GM12878 (cell line): ENCODE measurements around the gene ADAM10. TPM values are rescaled to one million over a fixed set of nuclear protein-coding genes. Genes with fewer than 3 reads are reported as not detected.

Experiments used
- ATAC-seq: fragments of 200-7000 bp; cut with Tn5 transposase; 3 replicates; pipeline ENCODE4 v1.9.1; 2020; ENCODE audit warnings: mild to moderate bottlenecking, moderate library complexity
- BruUV-seq: library from RNA; stranded (reverse); fragments of 400-500 nt; replicated peaks from 2 replicates; lab custom pipeline; 2021; lab: Mats Ljungman, UMichigan
- CTCF ChIA-PET: fragments of 300-600 bp; sonication (Branson Sonifier 250); formaldehyde crosslinking; extraction: SDS; loops from one replicate; lab custom pipeline; 2021; ENCODE audit warnings: inconsistent platforms; lab: Yijun Ruan, JAX
- POLR2A ChIA-PET: fragments of 350-600 bp; formaldehyde crosslinking; extraction: SDS; loops from one replicate; lab custom pipeline; 2021; ENCODE audit warnings: inconsistent platforms; lab: Charles Lee
- RAD21 ChIA-PET: fragments of 300-600 bp; sonication (Branson Sonifier 250); formaldehyde crosslinking; loops from one replicate; lab custom pipeline; 2023; ENCODE audit warnings: antibody characterized with exemption; ENCODE audit not compliant: unreplicated experiment; lab: Charles Lee
- SMC1A ChIA-PET: fragments of 300-600 bp; sonication (Branson Sonifier 250); formaldehyde crosslinking; loops from one replicate; lab custom pipeline; 2023; ENCODE audit not compliant: unreplicated experiment, uncharacterized antibody; lab: Charles Lee
- DNase-seq: peaks from one replicate; pipeline ENCODE4 v3.0.0-alpha.2; 2011; ENCODE audit warnings: low read depth, low spot score
- FAIRE-seq: peaks from 3 replicates; lab custom pipeline; 2011; peaks lifted over from hg19 to GRCh38; lab: Jason Lieb, UNC
- H2AFZ ChIP-seq: 2 replicates; pipeline ENCODE4 v1.6.0; 2011; ENCODE audit warnings: low read depth, low read length, control low read depth; ENCODE audit not compliant: control insufficient read depth
- H3K27ac ChIP-seq: 2 replicates; pipeline ENCODE4 v1.5.1; 2011; ENCODE audit warnings: control low read depth; ENCODE audit not compliant: control insufficient read depth, insufficient read depth
- H3K27me3 ChIP-seq, 2 experiments: replicated peaks in 1 of 2; 2 replicates each; pipeline versions ENCODE4 v1.6.0 to v1.6.1; 2011; ENCODE audit warnings: low read length in 1 of 2; ENCODE audit not compliant: control insufficient read depth in 2 of 2, insufficient read depth in 2 of 2
- H3K36me3 ChIP-seq, 2 experiments: 2 replicates each; pipeline ENCODE4 v1.5.1; 2011; ENCODE audit warnings: low read length in 1 of 2; ENCODE audit not compliant: control insufficient read depth in 2 of 2, insufficient read depth in 2 of 2
- H3K4me1 ChIP-seq: 2 replicates; pipeline ENCODE4 v1.6.1; 2011; ENCODE audit warnings: mild to moderate bottlenecking, low read length, moderate library complexity, mixed read lengths; ENCODE audit not compliant: control insufficient read depth, insufficient read depth
- H3K4me2 ChIP-seq: 2 replicates; pipeline ENCODE4 v1.6.0; 2011; ENCODE audit warnings: control low read depth; ENCODE audit not compliant: control insufficient read depth, insufficient read depth
- H3K4me3 ChIP-seq: fragments of 200-600 bp; sonication (generic); 2 replicates; pipeline ENCODE4 v1.5.1; 2016
- H3K79me2 ChIP-seq: 2 replicates; pipeline ENCODE4 v1.6.0; 2011; ENCODE audit warnings: low read length; ENCODE audit not compliant: control insufficient read depth, insufficient read depth
- H3K9ac ChIP-seq: 2 replicates; pipeline ENCODE4 v1.8.0; 2011; ENCODE audit warnings: low read length, control low read depth, mixed read lengths; ENCODE audit not compliant: control insufficient read depth, insufficient read depth
- H3K9me3 ChIP-seq: replicated peaks from 3 replicates; pipeline ENCODE4 v1.5.1; 2011; ENCODE audit warnings: mild to moderate bottlenecking, low read length; ENCODE audit not compliant: control insufficient read depth, insufficient read depth
- H4K20me1 ChIP-seq: 2 replicates; pipeline ENCODE4 v1.6.0; 2011; ENCODE audit not compliant: control insufficient read depth, insufficient read depth
- NFYA ChIP-seq: IDR thresholded peaks from 2 replicates; pipeline ENCODE4 v1.6.1; 2011; ENCODE audit warnings: low read depth, mild to moderate bottlenecking, low read length, improper control_type of control experiment, borderline replicate concordance
- NR2C1 ChIP-seq: fragments of 450-650 bp; IDR thresholded peaks from 2 replicates; pipeline ENCODE4 v1.6.1; 2017; ENCODE audit warnings: antibody characterized with exemption, mild to moderate bottlenecking, moderate library complexity
- NR2F1 ChIP-seq: fragments of 450-650 bp; conservative IDR thresholded peaks from 2 replicates; pipeline ENCODE4 v1.6.1; 2017; ENCODE audit warnings: mild to moderate bottlenecking
- POLR2AphosphoS5 ChIP-seq: IDR thresholded peaks from 2 replicates; pipeline ENCODE4 v1.6.1; 2011; ENCODE audit warnings: mild to moderate bottlenecking, low read length, inconsistent platforms
- RAD21 ChIP-seq: IDR thresholded peaks from 2 replicates; pipeline ENCODE4 v1.6.1; 2011; ENCODE audit warnings: mild to moderate bottlenecking, low read depth, low read length, moderate library complexity; ENCODE audit not compliant: insufficient read depth
- RBBP5 ChIP-seq: fragments of 200-600 bp; sonication (generic); conservative IDR thresholded peaks from 2 replicates; pipeline ENCODE4 v1.6.1; 2016
- YY1 ChIP-seq: IDR thresholded peaks from 2 replicates; pipeline ENCODE4 v1.6.1; 2011; ENCODE audit warnings: low read depth, mild to moderate bottlenecking, low read length
- ZNF207 ChIP-seq: fragments of 450-650 bp; IDR thresholded peaks from 2 replicates; pipeline ENCODE4 v1.6.1; 2014; ENCODE audit warnings: antibody characterized with exemption, mild to moderate bottlenecking, borderline replicate concordance
- WGBS: methylation state at CpG from one replicate; pipeline ENCODE4 v1.1.6; 2016; ENCODE audit warnings: low lambda C conversion rate; ENCODE audit not compliant: insufficient replicate concordance, insufficient coverage; ENCODE audit errors: missing lambda C conversion rate; 5-methylcytosine and 5-hydroxymethylcytosine counted together
- in situ Hi-C: fragments of 300-500 bp; cut with MboI; formaldehyde crosslinking; loops from 9 replicates; pipeline ENCODE4 v1.14.3; 2018; ENCODE audit warnings: mixed read lengths
- intact Hi-C: fragments of 100-400 bp; cut with micrococcal nuclease; formaldehyde crosslinking; loops from one replicate; pipeline ENCODE4 v1.14.2; 2022; ENCODE audit not compliant: unreplicated experiment
- polyA plus RNA-seq, 11 experiments: library from polyadenylated mRNA; depleted of rRNA in 4 of 11; unstranded in 6 of 11; stranded (reverse) in 5 of 11; fragments of >200 nt; fragmentation: Nextera tagmentation in 4 of 11; fragmentation: Illumina TruSeq in 1 of 11; extraction: Ambion mirVana in 4 of 11; extraction: Trizol in 1 of 11; gene quantifications; 1 replicate in 1 of 11; 2 replicates in 10 of 11; pipeline versions ENCODE4 v1.2.1 to v1.2.3, GENCODE V29; 2011 to 2016; ENCODE audit warnings: inconsistent platforms in 2 of 11, missing spikeins in 2 of 11, low read depth in 1 of 11
- total RNA-seq, 4 experiments: library from RNA; depleted of rRNA in 3 of 4; stranded (reverse); fragments of >200 nt in 3 of 4; fragmentation: Illumina TruSeq in 1 of 4; extraction: Trizol in 1 of 4; gene quantifications; 2 replicates each; pipeline versions ENCODE4 v1.2.1 to v1.2.3, GENCODE V29; 2013 to 2021
- TF ChIP-seq, protein P1 (sequence below): fragments of 450-650 bp; IDR thresholded peaks from 2 replicates; pipeline ENCODE4 v1.6.1; 2017; ENCODE audit warnings: mild to moderate bottlenecking, moderate library complexity
- TF ChIP-seq, protein P2 (sequence below): IDR thresholded peaks from 2 replicates; pipeline ENCODE4 v1.6.1; 2012; ENCODE audit warnings: low read depth, low read length, improper control_type of control experiment
- TF ChIP-seq, protein P3 (sequence below), 3 experiments: IDR thresholded peaks in 2 of 3; conservative IDR thresholded peaks in 1 of 3; 2 replicates each; pipeline ENCODE4 v1.5.1; 2011; ENCODE audit warnings: low read depth in 3 of 3, low read length in 3 of 3, mild to moderate bottlenecking in 3 of 3, control low read depth in 2 of 3, moderate library complexity in 2 of 3, inconsistent platforms in 1 of 3, mixed read lengths in 1 of 3; ENCODE audit not compliant: control insufficient read depth in 2 of 3, insufficient read depth in 1 of 3; ENCODE audit errors: extremely low read depth in 1 of 3
- TF ChIP-seq, protein P4 (sequence below): fragments of 450-650 bp; conservative IDR thresholded peaks from 2 replicates; pipeline ENCODE4 v1.6.1; 2017; ENCODE audit warnings: mild to moderate bottlenecking, moderate library complexity

ADAM10 gene
- total and polyA plus RNA-seq, 10 of the 15 experiments (the other 5 are each of a cell fraction or from before 2014, with no cell fraction given), result 10.0 to 88.9 (median 51.7) TPM

DNA sequence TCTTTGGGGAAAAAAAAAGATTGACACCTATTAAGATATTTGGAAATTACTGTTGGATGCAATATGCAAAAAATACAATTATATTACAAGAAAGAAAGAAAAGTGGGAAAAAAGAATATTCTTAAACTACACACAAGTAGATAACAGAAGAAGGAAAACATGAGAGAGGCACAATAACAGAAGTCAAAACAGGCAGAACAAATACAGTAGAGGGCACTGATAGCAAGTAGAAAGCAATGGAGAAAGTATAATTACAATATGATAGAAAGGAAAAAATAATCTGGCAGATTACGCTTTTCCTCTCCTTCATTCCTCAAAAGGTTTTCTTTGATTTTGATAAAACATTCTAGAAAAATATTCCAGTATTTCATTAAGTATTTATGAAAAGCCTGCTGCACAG is 72.1 kb downstream of the ADAM10 start:
- no peaks in the 10 kb centered on the region for H3K4me1 ChIP-seq
- ATAC-seq, result no peak
- POLR2A ChIA-PET, result interaction anchor here (0.8 to 1.2 kb wide), 2 partner anchors 38 to 83 kb away, joined by 3 read pairs; no protein-coding TSS in a partner anchor
- peaks cover 0 to 2% of the 10 kb centered on the region in 2 experiments; a peak in 1 of 4 replicates for H3K36me3 ChIP-seq
- DNase-seq, result no peak
- no peaks in the 10 kb centered on the region for H3K9me3 ChIP-seq
- no TSS peak for BruUV-seq
- CTCF ChIA-PET, result interaction anchor here (0.5 to 2.5 kb wide), 8 partner anchors 8 to 1604 kb away, joined by 3 to 7 read pairs (median 3); no protein-coding TSS in a partner anchor
- H3K27me3 ChIP-seq, result no peaks in the 10 kb centered on the region
- FAIRE-seq, result no peak
- no peak overlapping the region for H2AFZ ChIP-seq
- TF ChIP-seq, protein P1, sequence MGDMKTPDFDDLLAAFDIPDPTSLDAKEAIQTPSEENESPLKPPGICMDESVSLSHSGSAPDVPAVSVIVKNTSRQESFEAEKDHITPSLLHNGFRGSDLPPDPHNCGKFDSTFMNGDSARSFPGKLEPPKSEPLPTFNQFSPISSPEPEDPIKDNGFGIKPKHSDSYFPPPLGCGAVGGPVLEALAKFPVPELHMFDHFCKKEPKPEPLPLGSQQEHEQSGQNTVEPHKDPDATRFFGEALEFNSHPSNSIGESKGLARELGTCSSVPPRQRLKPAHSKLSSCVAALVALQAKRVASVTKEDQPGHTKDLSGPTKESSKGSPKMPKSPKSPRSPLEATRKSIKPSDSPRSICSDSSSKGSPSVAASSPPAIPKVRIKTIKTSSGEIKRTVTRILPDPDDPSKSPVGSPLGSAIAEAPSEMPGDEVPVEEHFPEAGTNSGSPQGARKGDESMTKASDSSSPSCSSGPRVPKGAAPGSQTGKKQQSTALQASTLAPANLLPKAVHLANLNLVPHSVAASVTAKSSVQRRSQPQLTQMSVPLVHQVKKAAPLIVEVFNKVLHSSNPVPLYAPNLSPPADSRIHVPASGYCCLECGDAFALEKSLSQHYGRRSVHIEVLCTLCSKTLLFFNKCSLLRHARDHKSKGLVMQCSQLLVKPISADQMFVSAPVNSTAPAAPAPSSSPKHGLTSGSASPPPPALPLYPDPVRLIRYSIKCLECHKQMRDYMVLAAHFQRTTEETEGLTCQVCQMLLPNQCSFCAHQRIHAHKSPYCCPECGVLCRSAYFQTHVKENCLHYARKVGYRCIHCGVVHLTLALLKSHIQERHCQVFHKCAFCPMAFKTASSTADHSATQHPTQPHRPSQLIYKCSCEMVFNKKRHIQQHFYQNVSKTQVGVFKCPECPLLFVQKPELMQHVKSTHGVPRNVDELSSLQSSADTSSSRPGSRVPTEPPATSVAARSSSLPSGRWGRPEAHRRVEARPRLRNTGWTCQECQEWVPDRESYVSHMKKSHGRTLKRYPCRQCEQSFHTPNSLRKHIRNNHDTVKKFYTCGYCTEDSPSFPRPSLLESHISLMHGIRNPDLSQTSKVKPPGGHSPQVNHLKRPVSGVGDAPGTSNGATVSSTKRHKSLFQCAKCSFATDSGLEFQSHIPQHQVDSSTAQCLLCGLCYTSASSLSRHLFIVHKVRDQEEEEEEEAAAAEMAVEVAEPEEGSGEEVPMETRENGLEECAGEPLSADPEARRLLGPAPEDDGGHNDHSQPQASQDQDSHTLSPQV, result no peak
- TF ChIP-seq RBBP5, result no peak
- no peak for TF ChIP-seq YY1
- no peak for TF ChIP-seq POLR2AphosphoS5
- TF ChIP-seq, protein P2, sequence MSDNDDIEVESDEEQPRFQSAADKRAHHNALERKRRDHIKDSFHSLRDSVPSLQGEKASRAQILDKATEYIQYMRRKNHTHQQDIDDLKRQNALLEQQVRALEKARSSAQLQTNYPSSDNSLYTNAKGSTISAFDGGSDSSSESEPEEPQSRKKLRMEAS, result no peak
- TF ChIP-seq, protein P3, sequence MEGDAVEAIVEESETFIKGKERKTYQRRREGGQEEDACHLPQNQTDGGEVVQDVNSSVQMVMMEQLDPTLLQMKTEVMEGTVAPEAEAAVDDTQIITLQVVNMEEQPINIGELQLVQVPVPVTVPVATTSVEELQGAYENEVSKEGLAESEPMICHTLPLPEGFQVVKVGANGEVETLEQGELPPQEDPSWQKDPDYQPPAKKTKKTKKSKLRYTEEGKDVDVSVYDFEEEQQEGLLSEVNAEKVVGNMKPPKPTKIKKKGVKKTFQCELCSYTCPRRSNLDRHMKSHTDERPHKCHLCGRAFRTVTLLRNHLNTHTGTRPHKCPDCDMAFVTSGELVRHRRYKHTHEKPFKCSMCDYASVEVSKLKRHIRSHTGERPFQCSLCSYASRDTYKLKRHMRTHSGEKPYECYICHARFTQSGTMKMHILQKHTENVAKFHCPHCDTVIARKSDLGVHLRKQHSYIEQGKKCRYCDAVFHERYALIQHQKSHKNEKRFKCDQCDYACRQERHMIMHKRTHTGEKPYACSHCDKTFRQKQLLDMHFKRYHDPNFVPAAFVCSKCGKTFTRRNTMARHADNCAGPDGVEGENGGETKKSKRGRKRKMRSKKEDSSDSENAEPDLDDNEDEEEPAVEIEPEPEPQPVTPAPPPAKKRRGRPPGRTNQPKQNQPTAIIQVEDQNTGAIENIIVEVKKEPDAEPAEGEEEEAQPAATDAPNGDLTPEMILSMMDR (IDR thresholded peaks at IDR 0.05 in 2 of 3, conservative IDR thresholded peaks at IDR 0.05 in 1 of 3; ENCODE audit: control insufficient read depth in 2 of 3, extremely low read depth in 1 of 3, insufficient read depth in 1 of 3, low read depth in 3 of 3, low read length in 3 of 3), result peak in 1 of 3 experiments; percentile 29; a peak in 1 of 6 replicates
- no peak for TF ChIP-seq NR2F1
- TF ChIP-seq ZNF207, result no peak
- no peak for TF ChIP-seq NFYA
- TF ChIP-seq RAD21, result peak; percentile 47
- TF ChIP-seq NR2C1, result no peak
- TF ChIP-seq, protein P4, sequence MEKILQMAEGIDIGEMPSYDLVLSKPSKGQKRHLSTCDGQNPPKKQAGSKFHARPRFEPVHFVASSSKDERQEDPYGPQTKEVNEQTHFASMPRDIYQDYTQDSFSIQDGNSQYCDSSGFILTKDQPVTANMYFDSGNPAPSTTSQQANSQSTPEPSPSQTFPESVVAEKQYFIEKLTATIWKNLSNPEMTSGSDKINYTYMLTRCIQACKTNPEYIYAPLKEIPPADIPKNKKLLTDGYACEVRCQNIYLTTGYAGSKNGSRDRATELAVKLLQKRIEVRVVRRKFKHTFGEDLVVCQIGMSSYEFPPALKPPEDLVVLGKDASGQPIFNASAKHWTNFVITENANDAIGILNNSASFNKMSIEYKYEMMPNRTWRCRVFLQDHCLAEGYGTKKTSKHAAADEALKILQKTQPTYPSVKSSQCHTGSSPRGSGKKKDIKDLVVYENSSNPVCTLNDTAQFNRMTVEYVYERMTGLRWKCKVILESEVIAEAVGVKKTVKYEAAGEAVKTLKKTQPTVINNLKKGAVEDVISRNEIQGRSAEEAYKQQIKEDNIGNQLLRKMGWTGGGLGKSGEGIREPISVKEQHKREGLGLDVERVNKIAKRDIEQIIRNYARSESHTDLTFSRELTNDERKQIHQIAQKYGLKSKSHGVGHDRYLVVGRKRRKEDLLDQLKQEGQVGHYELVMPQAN, result no peak
- RAD21 ChIA-PET, result interaction anchor here (1.1 to 1.3 kb wide), 3 partner anchors 70 to 79 kb away, joined by 3 to 6 read pairs (median 3); partner anchors contain the start of gene ADAM10
- no peak overlapping the region for H3K9ac ChIP-seq
- in situ Hi-C loops (no loop called here), intact Hi-C loops (loop anchor here (1.0 kb wide), 1 partner anchor 38 kb away; no protein-coding TSS in a partner anchor)
- H4K20me1 ChIP-seq, result no peaks in the 10 kb centered on the region
- SMC1A ChIA-PET, result interaction anchor here (0.7 to 2.7 kb wide), 11 partner anchors 8 to 449 kb away, joined by 3 to 11 read pairs (median 4); partner anchors contain the start of gene MINDY2
- no peak overlapping the region for H3K4me2 ChIP-seq
- no peak overlapping the region for H3K27ac ChIP-seq
- H3K79me2 ChIP-seq, result no peaks in the 10 kb centered on the region; the same call in none of the 2 replicates
- no peak overlapping the region for H3K4me3 ChIP-seq
- 100% methylated on average over 1 of the region's 1 CpG for WGBS
